ENCODE data around the gene HLA-DPA1. TPM values are rescaled to one million over a fixed set of nuclear protein-coding genes. Genes with fewer than 3 reads are reported as not detected.

HLA-DPA1 gene
- total RNA-seq, 1 experiment from 2014 or later = 46.4 TPM

GRCh38 chr6:33095681-33096080 is 22.2 kb upstream of the HLA-DPA1 start:
- CTCF ChIA-PET = no interaction called here
- no TSS peak for BruUV-seq (replicated peaks)
- Mint-ChIP-seq H3K27ac (ENCODE audit: unreplicated experiment) (no peak overlapping the region), H3K36me3 (ENCODE audit: insufficient read depth, unreplicated experiment) (no peaks in the 10 kb centered on the region), H3K9me3 (ENCODE audit: low read depth, unreplicated experiment) (no peaks in the 10 kb centered on the region), H3K27me3 (ENCODE audit: unreplicated experiment) (peaks cover 78% of the 10 kb centered on the region), H3K4me1 (ENCODE audit: low read depth, unreplicated experiment) (peaks cover 2% of the 10 kb centered on the region), H3K4me3 (ENCODE audit: low read depth, unreplicated experiment) (no peak overlapping the region)
- no peak for TF ChIP-seq CTCF (IDR thresholded peaks at IDR 0.05; ENCODE audit: unreplicated experiment)
- DNase-seq = no peak
- intact Hi-C loops (cut with micrococcal nuclease; ENCODE audit: unreplicated experiment) = no loop called here

GRCh38 chr6:33093855-33094254 is 20.4 kb upstream of the HLA-DPA1 start:
- H3K4me3 Mint-ChIP-seq (ENCODE audit: low read depth, unreplicated experiment) = no peak overlapping the region
- no peak for DNase-seq
- CTCF ChIA-PET = no interaction called here
- no peak for TF ChIP-seq CTCF (IDR thresholded peaks at IDR 0.05; ENCODE audit: unreplicated experiment)
- H3K27ac Mint-ChIP-seq (ENCODE audit: unreplicated experiment) = no peak overlapping the region
- peaks cover 78% of the 10 kb centered on the region for H3K27me3 Mint-ChIP-seq (ENCODE audit: unreplicated experiment)
- BruUV-seq (replicated peaks) = no TSS peak
- intact Hi-C loops (cut with micrococcal nuclease; ENCODE audit: unreplicated experiment) = loop anchor here (2.0 kb wide), 1 partner anchor 79 kb away; no protein-coding TSS in a partner anchor
- no peaks in the 10 kb centered on the region for H3K36me3 Mint-ChIP-seq (ENCODE audit: insufficient read depth, unreplicated experiment)
- H3K9me3 Mint-ChIP-seq (ENCODE audit: low read depth, unreplicated experiment) = no peaks in the 10 kb centered on the region
- peaks cover under 1% of the 10 kb centered on the region for H3K4me1 Mint-ChIP-seq (ENCODE audit: low read depth, unreplicated experiment)

GRCh38 chr6:33092385-33092784 is 18.9 kb upstream of the HLA-DPA1 start:
- BruUV-seq (replicated peaks) = no TSS peak
- CTCF ChIA-PET = no interaction called here
- Mint-ChIP-seq H3K4me1 (ENCODE audit: low read depth, unreplicated experiment) (peaks cover 8% of the 10 kb centered on the region), H3K9me3 (ENCODE audit: low read depth, unreplicated experiment) (no peaks in the 10 kb centered on the region), H3K36me3 (ENCODE audit: insufficient read depth, unreplicated experiment) (no peaks in the 10 kb centered on the region), H3K4me3 (ENCODE audit: low read depth, unreplicated experiment) (no peak overlapping the region), H3K27ac (ENCODE audit: unreplicated experiment) (no peak overlapping the region), H3K27me3 (ENCODE audit: unreplicated experiment) (peaks cover 78% of the 10 kb centered on the region)
- intact Hi-C loops (cut with micrococcal nuclease; ENCODE audit: unreplicated experiment) = loop anchor here (2.0 kb wide), 1 partner anchor 78 kb away; no protein-coding TSS in a partner anchor
- no peak for TF ChIP-seq CTCF (IDR thresholded peaks at IDR 0.05; ENCODE audit: unreplicated experiment)
- no peak for DNase-seq

- CTCF ChIA-PET = no interaction called here
- Mint-ChIP-seq H3K4me1 (ENCODE audit: low read depth, unreplicated experiment) (peaks cover 8% of the 10 kb centered on the region), H3K27me3 (ENCODE audit: unreplicated experiment) (peaks cover 78% of the 10 kb centered on the region), H3K4me3 (ENCODE audit: low read depth, unreplicated experiment) (no peak overlapping the region), H3K36me3 (ENCODE audit: insufficient read depth, unreplicated experiment) (no peaks in the 10 kb centered on the region), H3K27ac (ENCODE audit: unreplicated experiment) (no peak overlapping the region), H3K9me3 (ENCODE audit: low read depth, unreplicated experiment) (no peaks in the 10 kb centered on the region)
- DNase-seq = peak; percentile 75
- BruUV-seq (replicated peaks) = no TSS peak
- intact Hi-C loops (cut with micrococcal nuclease; ENCODE audit: unreplicated experiment) = loop anchor here (2.0 kb wide), 1 partner anchor 77 kb away; no protein-coding TSS in a partner anchor
- TF ChIP-seq CTCF (IDR thresholded peaks at IDR 0.05; ENCODE audit: unreplicated experiment) = peak; percentile 85
These were observed 18.5 kb upstream of the HLA-DPA1 start for GRCh38 chr6:33091957-33092356.

Measured in Calu3 (cell line).